ENCODE results near the gene DNPH1.

DNPH1 gene

GRCh38 chr6:43211955-43212354, 17.3 kb downstream of the DNPH1 start:
- DNase-seq, result no peak

- DNase-seq, result no peak
Measured at GRCh38 chr6:43207286-43207685, 22.0 kb downstream of the DNPH1 start.

DNA sequence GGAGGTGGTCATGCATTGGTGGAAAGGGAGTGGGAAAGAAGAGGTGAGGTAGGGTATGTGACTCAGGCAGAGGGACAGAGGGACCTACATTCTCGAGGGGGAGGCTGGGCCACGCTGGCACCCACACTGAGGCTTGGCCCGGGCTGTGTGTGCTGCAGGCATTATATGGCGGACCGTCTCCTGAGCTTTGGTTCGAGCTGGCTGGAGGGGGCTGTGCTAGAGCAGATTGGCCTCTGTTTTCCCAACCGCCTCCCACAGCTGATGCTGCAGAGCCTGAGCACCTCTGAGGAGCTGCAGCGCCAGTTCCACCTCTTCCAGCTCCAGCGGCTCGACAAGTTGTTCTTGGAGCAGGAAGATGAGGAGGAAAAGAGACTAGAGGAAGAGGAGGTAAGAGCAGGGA, 23.4 kb downstream of the DNPH1 start:
- no peak for DNase-seq

GRCh38 chr6:43204271-43205105, 24.8 kb downstream of the DNPH1 start:
- no peak for DNase-seq

GRCh38 chr6:43203718-43204095, 25.6 kb downstream of the DNPH1 start:
- no peak for DNase-seq

GRCh38 chr6:43203029-43203717, 26.1 kb downstream of the DNPH1 start:
- no peak for DNase-seq

GRCh38 chr6:43202451-43202850, 26.8 kb downstream of the DNPH1 start:
- no peak for DNase-seq

DNA sequence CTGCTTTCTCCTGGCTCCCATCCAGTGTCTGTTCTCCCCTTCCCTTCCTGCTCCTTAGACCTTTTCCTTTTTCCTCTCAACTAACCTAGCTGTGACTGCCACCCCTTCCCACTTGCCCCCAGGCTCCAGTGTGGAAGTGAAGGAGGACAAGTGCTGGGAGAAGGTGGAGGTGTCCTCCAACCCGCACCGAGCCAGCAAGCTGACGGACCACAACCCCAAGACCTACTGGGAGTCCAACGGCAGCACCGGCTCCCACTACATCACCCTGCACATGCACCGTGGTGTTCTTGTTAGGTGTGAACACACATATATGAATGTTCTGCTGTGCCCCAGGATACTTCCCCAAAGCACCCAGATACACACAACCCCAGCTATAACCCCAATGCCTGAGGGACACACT, 28.7 kb downstream of the DNPH1 start:
- no peak for DNase-seq

GRCh38 chr6:43199912-43200311, 29.4 kb downstream of the DNPH1 start:
- no peak for DNase-seq

DNA sequence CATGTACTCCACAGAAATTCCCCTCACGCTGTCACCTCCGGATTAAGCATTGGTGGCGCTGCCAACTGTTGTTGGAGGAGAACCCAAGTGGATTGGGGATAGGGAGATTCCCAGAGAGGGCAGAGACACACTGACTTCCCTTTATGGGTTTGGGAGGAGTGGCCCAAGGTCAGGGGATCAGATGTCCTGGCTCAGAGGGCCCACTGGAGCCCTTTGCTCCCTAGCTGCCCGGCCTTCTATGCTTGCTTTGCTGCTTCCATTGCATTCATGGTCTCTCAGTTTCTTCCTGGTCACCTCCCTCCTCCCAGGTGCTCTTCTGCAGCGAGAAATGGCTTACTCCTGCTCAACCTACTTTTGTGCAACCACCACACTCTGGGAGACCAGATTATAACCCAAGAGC, 32.9 kb downstream of the DNPH1 start:
- no peak for DNase-seq

- DNase-seq, result no peak
Measured at GRCh38 chr6:43193929-43194328, 35.4 kb downstream of the DNPH1 start.

DNA sequence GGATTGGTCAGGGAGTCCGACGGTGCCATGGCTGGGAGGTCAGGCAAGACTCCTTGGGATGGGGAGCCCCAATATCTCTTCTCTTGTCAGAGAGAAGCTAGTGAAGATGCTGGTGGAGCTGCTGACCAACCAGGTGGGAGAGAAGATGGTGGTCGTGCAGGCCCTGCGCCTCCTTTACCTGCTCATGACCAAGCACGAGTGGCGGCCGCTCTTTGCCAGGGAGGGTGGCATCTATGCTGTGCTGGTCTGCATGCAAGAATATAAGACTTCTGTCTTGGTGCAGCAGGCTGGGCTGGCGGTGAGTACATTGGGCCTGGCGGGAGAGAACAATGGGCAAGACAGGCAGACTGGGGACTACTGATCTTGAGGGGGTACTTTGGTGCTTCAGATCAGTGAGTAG, 36.4 kb downstream of the DNPH1 start:
- no peak for DNase-seq

GRCh38 chr6:43189776-43190304, 39.4 kb downstream of the DNPH1 start:
- no peak for DNase-seq

- DNase-seq, result no peak
Measured at GRCh38 chr6:43188426-43188825, 40.9 kb downstream of the DNPH1 start.

- DNase-seq, result no peak
Measured at GRCh38 chr6:43187821-43188220, 41.5 kb downstream of the DNPH1 start.

DNA sequence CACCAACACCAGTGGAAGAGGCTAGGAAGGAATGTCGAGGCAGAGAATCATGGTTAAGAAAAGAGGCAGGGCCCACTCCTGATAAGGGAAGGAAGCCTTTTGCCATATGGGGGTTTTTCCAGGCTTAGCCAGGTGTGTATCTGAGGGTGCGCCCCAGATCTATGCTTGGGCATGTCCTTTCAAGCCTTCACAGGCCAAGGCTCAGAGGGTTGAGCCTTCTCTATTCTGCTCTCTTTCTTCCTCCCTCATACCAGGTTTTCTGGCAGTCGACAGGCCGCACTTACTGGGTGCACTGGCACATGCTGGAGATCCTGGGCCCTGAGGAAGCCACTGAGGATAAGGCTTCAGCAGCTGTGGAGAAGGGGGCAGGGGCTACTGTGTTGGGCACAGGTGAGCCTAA, 42.6 kb downstream of the DNPH1 start:
- DNase-seq, result no peak

- DNase-seq, result no peak
Measured at GRCh38 chr6:43186019-43186418, 43.3 kb downstream of the DNPH1 start.

DNA sequence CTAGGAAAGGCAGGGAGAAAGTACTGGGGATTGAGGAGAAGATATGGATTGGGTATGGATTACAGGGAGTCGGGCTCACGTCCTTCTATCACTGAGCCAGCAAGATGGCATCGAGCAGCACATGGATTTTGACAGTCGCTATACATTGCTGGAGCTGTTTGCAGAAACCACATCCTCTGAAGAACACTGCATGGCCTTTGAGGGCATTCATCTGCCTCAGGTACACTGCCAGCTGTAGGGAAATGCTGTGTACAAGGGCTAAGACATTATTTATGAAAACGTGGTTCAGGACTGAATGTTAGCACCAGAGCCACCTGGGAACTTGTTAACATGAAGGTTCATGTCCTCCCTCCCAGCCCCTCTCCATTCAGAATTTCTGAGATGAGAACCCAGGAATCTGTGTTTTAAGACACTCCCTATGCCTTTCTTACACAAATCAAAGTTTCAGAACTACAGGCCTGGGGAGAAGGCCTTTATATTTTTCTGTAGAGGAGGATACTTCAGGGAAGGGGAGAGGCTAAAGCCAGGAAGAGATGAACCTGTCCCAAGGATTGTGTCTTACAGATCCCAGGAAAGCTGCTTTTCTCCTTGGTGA, 43.8 kb downstream of the DNPH1 start:
- no peak for DNase-seq

DNA sequence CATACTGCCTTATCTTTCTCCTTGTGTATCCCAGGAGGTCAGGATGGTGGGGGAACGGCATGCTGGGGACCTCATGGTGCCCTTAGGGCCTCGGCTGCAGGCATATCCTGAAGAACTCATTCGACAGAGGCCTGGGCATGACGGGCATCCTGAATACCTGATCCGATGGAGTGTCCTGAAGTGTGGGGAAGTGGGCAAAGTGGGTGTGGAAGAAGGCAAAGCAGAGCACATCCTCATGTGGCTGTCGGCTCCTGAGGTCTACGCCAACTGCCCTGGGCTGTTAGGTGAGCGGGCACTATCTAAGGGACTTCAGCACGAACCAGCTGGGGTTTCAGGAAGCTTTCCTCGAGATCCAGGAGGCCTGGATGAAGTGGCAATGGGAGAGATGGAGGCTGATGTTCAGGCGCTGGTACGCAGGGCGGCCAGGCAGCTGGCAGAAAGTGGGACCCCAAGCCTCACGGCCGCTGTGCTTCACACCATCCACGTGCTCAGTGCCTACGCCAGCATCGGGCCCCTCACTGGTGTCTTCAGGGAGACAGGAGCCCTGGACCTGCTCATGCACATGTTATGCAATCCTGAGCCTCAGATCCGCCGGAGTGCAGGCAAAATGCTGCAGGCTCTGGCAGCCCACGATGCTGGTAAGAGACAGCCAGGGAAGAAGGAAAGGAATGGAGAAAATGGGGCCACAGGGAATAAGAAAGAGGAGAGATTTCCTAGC, 44.9 kb downstream of the DNPH1 start:
- no peak for DNase-seq

DNA sequence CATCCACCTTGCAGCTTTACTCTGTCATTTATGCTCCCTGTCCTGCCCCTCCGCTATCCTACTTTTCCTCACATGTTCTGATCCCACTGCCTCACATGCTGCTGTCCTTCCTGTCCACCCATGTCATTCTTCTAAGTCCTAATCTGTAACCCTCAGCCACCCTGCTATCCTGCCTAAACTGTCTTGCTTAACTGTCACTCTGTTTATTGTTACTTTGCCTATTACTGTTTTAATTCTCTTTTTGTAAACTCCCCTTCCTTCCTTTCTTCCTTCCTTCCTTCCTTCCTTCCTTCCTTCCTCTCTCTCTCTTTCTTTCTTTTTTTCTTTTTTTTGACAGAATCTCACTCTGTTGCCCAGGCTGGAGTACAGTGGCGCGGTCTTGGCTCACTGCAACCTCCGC, 45.8 kb downstream of the DNPH1 start:
- no peak for DNase-seq

- peak; percentile 85 to 87 for DNase-seq
Measured at GRCh38 chr6:43181942-43182860, 47.1 kb downstream of the DNPH1 start, which contains the start of gene CUL9. Gene CUL9 (plus strand): TSS chr6:43182196. CDS start chr6:43184311, 2,115 bp downstream.

DNA sequence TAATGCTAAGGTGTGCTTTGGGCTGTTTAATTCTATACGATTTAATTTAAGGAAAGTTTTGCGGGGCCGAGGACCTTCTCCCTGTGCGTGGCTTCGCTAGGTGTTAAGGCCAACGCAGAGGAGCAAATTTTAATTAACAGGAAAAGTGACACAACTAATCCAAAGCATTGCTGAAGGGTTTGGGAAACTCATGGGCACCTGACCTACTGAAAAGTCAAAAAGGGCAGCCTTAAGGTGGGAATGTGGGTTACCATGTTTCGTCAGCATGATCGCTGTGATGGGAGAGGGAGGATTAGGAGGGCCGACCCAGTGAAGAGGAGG, 47.7 kb downstream of the DNPH1 start:
- DNase-seq, result no peak
